ENCODE results near the gene VARS2. TPM values are rescaled to one million over a fixed set of nuclear protein-coding genes. Genes with fewer than 3 reads are reported as not detected.
A peak's percentile ranks its signal among the peaks of the same experiment; 100 is the strongest.

Gene VARS2
- total and polyA plus RNA-seq, 9 of the 15 experiments (the other 6 are each of a cell fraction or from before 2014, with no cell fraction given) = 1.6 to 53.6 (median 29.9) TPM

DNA sequence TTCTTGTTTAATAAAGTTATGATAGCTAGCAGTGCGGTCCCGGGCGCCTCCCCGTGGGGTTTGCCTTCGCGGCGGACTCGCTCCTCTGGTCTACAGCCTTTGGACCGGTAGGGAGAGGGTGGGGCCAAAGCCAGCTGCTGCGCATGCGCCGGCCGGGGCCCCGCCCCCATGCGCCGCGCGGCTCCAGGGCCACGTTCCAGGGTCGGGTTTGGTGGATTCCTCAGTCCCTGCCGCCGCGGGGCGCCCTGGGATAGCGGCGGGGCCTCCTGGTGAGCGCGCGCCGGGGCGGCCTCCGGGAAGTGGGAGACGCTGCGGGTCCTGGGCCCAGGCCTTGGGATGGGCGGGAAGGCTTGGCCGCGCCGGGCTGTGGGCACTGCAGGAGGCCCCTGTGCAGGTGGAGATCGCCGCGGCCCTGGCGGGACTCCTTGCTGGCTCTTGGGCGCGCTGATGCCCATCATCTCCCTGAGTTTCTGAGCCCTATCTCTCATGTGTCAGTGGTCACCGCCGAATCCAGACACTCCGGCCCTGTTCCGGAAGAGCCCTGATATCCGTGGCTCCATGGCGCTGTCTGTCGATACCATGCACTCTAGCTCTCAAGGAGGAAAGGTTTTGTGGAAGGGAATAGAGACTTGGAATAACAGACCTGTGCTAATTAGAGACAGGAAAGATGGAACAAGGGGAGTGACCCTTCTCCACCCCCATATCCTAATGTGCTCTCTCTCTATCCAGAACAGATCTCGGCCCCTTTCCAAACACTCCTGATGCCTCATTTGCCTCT lies at the start of gene VARS2 (continued):
- TF ChIP-seq, protein P1, sequence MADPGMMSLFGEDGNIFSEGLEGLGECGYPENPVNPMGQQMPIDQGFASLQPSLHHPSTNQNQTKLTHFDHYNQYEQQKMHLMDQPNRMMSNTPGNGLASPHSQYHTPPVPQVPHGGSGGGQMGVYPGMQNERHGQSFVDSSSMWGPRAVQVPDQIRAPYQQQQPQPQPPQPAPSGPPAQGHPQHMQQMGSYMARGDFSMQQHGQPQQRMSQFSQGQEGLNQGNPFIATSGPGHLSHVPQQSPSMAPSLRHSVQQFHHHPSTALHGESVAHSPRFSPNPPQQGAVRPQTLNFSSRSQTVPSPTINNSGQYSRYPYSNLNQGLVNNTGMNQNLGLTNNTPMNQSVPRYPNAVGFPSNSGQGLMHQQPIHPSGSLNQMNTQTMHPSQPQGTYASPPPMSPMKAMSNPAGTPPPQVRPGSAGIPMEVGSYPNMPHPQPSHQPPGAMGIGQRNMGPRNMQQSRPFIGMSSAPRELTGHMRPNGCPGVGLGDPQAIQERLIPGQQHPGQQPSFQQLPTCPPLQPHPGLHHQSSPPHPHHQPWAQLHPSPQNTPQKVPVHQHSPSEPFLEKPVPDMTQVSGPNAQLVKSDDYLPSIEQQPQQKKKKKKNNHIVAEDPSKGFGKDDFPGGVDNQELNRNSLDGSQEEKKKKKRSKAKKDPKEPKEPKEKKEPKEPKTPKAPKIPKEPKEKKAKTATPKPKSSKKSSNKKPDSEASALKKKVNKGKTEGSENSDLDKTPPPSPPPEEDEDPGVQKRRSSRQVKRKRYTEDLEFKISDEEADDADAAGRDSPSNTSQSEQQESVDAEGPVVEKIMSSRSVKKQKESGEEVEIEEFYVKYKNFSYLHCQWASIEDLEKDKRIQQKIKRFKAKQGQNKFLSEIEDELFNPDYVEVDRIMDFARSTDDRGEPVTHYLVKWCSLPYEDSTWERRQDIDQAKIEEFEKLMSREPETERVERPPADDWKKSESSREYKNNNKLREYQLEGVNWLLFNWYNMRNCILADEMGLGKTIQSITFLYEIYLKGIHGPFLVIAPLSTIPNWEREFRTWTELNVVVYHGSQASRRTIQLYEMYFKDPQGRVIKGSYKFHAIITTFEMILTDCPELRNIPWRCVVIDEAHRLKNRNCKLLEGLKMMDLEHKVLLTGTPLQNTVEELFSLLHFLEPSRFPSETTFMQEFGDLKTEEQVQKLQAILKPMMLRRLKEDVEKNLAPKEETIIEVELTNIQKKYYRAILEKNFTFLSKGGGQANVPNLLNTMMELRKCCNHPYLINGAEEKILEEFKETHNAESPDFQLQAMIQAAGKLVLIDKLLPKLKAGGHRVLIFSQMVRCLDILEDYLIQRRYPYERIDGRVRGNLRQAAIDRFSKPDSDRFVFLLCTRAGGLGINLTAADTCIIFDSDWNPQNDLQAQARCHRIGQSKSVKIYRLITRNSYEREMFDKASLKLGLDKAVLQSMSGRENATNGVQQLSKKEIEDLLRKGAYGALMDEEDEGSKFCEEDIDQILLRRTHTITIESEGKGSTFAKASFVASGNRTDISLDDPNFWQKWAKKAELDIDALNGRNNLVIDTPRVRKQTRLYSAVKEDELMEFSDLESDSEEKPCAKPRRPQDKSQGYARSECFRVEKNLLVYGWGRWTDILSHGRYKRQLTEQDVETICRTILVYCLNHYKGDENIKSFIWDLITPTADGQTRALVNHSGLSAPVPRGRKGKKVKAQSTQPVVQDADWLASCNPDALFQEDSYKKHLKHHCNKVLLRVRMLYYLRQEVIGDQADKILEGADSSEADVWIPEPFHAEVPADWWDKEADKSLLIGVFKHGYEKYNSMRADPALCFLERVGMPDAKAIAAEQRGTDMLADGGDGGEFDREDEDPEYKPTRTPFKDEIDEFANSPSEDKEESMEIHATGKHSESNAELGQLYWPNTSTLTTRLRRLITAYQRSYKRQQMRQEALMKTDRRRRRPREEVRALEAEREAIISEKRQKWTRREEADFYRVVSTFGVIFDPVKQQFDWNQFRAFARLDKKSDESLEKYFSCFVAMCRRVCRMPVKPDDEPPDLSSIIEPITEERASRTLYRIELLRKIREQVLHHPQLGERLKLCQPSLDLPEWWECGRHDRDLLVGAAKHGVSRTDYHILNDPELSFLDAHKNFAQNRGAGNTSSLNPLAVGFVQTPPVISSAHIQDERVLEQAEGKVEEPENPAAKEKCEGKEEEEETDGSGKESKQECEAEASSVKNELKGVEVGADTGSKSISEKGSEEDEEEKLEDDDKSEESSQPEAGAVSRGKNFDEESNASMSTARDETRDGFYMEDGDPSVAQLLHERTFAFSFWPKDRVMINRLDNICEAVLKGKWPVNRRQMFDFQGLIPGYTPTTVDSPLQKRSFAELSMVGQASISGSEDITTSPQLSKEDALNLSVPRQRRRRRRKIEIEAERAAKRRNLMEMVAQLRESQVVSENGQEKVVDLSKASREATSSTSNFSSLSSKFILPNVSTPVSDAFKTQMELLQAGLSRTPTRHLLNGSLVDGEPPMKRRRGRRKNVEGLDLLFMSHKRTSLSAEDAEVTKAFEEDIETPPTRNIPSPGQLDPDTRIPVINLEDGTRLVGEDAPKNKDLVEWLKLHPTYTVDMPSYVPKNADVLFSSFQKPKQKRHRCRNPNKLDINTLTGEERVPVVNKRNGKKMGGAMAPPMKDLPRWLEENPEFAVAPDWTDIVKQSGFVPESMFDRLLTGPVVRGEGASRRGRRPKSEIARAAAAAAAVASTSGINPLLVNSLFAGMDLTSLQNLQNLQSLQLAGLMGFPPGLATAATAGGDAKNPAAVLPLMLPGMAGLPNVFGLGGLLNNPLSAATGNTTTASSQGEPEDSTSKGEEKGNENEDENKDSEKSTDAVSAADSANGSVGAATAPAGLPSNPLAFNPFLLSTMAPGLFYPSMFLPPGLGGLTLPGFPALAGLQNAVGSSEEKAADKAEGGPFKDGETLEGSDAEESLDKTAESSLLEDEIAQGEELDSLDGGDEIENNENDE (IDR thresholded peaks at IDR 0.05; ENCODE audit: low read depth, low read length) = no peak
- TF ChIP-seq ZNF316 (IDR thresholded peaks at IDR 0.05) (no peak), ZFP1 (CRISPR knock-in tag; IDR thresholded peaks at IDR 0.05) (no peak; the same call in 1 of the 2 replicates), JUN (IDR thresholded peaks at IDR 0.05; ENCODE audit: borderline replicate concordance, low read depth, low read length) (no peak), JUN (CRISPR knock-in tag; IDR thresholded peaks at IDR 0.05; ENCODE audit: borderline replicate concordance) (peak; percentile 32; the same call in 1 of the 2 replicates), EP400 (IDR thresholded peaks at IDR 0.05) (peak; percentile 89), TCF3 (CRISPR knock-in tag; IDR thresholded peaks at IDR 0.05) (peak; percentile 0), HDAC1 (IDR thresholded peaks at IDR 0.05) (peak in 1 of 2 experiments; percentile 47; a peak in 1 of 4 replicates), MYC (IDR thresholded peaks at IDR 0.05; ENCODE audit: low read depth, low read length) (peak; percentile 97), MYC (CRISPR knock-in tag; IDR thresholded peaks at IDR 0.05; ENCODE audit: borderline replicate concordance, low read depth) (peak; percentile 54; the same call in 1 of the 2 replicates), RFX1 (IDR thresholded peaks at IDR 0.05) (no peak), HIVEP1 (CRISPR knock-in tag; IDR thresholded peaks at IDR 0.05) (no peak), ZNF445 (CRISPR knock-in tag; IDR thresholded peaks at IDR 0.05; ENCODE audit: low read depth) (no peak), RBM22 (IDR thresholded peaks at IDR 0.05; ENCODE audit: low read depth, low read length, poor library complexity, severe bottlenecking) (peak; percentile 22)
- TF ChIP-seq, protein P2, sequence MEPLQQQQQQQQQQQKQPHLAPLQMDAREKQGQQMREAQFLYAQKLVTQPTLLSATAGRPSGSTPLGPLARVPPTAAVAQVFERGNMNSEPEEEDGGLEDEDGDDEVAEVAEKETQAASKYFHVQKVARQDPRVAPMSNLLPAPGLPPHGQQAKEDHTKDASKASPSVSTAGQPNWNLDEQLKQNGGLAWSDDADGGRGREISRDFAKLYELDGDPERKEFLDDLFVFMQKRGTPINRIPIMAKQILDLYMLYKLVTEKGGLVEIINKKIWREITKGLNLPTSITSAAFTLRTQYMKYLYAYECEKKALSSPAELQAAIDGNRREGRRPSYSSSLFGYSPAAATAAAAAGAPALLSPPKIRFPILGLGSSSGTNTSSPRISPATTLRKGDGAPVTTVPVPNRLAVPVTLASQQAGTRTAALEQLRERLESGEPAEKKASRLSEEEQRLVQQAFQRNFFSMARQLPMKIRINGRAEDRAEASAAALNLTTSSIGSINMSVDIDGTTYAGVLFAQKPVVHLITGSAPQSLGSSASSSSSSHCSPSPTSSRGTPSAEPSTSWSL (CRISPR knock-in tag; IDR thresholded peaks at IDR 0.05; ENCODE audit: borderline replicate concordance) = no peak

Data from K562 (cell line).